Liver (tissue), 9 donors: Measurements from ENCODE around the gene TRMT1. TPM values are rescaled to one million over a fixed set of nuclear protein-coding genes. Genes with fewer than 3 reads are reported as not detected.

Experiments
- DNase-seq: peaks from one replicate; pipeline ENCODE4 v3.0.0-alpha.2; 2017; ENCODE audit warnings: low spot score
- H3K27ac ChIP-seq, 2 donors: one replicate each; pipeline ENCODE4 v1.7.0; 2013; ENCODE audit warnings: inconsistent platforms in 2 of 2, low read length in 2 of 2, control low read depth in 1 of 2, low read depth in 1 of 2, mild to moderate bottlenecking in 1 of 2
- H3K27me3 ChIP-seq, 4 donors: one replicate each; pipeline versions ENCODE4 v1.6.1 to v1.7.0; 2013; ENCODE audit warnings: low read length in 3 of 4, inconsistent platforms in 1 of 4, mild to moderate bottlenecking in 1 of 4, moderate library complexity in 1 of 4; ENCODE audit not compliant: control insufficient read depth in 4 of 4, insufficient read depth in 4 of 4
- H3K36me3 ChIP-seq, 4 donors: one replicate each; pipeline versions ENCODE4 v1.6.1 to v1.7.0; 2013; ENCODE audit warnings: low read length in 3 of 4, mild to moderate bottlenecking in 3 of 4, low read depth in 1 of 4, moderate library complexity in 1 of 4; ENCODE audit not compliant: control insufficient read depth in 4 of 4, insufficient read depth in 3 of 4
- H3K4me1 ChIP-seq, 4 donors: one replicate each; pipeline versions ENCODE4 v1.6.1 to v1.7.0; 2013; ENCODE audit warnings: low read length in 3 of 4, mild to moderate bottlenecking in 3 of 4, moderate library complexity in 1 of 4; ENCODE audit not compliant: control insufficient read depth in 4 of 4, insufficient read depth in 4 of 4
- H3K4me3 ChIP-seq, 3 donors: one replicate each; pipeline versions ENCODE4 v1.6.1 to v1.7.0; 2013; ENCODE audit warnings: low read length in 3 of 3, control low read depth in 1 of 3, low read depth in 1 of 3, mild to moderate bottlenecking in 1 of 3
- H3K9ac ChIP-seq, 2 donors: one replicate each; pipeline ENCODE4 v1.7.0; 2013; ENCODE audit warnings: low read length in 2 of 2, mild to moderate bottlenecking in 2 of 2, moderate library complexity in 2 of 2, control low read depth in 1 of 2, low read depth in 1 of 2
- H3K9me3 ChIP-seq, 4 donors: one replicate each; pipeline versions ENCODE4 v1.6.1 to v1.7.0; 2013; ENCODE audit warnings: low read length in 3 of 4; ENCODE audit not compliant: control insufficient read depth in 4 of 4
- EGR1 ChIP-seq, 2 donors: IDR thresholded peaks; 2 replicates each; pipeline ENCODE4 v1.6.1; 2016 to 2018; ENCODE audit warnings: antibody characterized with exemption in 2 of 2, low read depth in 2 of 2
- FOXA2 ChIP-seq: IDR thresholded peaks from 2 replicates; pipeline ENCODE4 v1.6.1; 2016; ENCODE audit warnings: antibody characterized with exemption
- GABPA ChIP-seq, 2 donors: IDR thresholded peaks in 1 of 2; conservative IDR thresholded peaks in 1 of 2; 2 replicates each; pipeline ENCODE4 v1.6.1; 2016; ENCODE audit warnings: antibody characterized with exemption in 2 of 2, mild to moderate bottlenecking in 1 of 2, moderate library complexity in 1 of 2
- HNF4A ChIP-seq, 2 donors: conservative IDR thresholded peaks; 2 replicates each; pipeline ENCODE4 v1.6.1; 2016; ENCODE audit warnings: antibody characterized with exemption in 2 of 2, mild to moderate bottlenecking in 2 of 2
- HNF4G ChIP-seq: IDR thresholded peaks from 2 replicates; pipeline ENCODE4 v1.6.1; 2016; ENCODE audit warnings: antibody characterized with exemption
- MAX ChIP-seq: IDR thresholded peaks from 2 replicates; pipeline ENCODE4 v1.6.1; 2016; ENCODE audit warnings: antibody characterized with exemption
- NR2F2 ChIP-seq: IDR thresholded peaks from 2 replicates; pipeline ENCODE4 v1.6.1; 2016; ENCODE audit warnings: antibody characterized with exemption
- REST ChIP-seq: IDR thresholded peaks from 2 replicates; pipeline ENCODE4 v1.6.1; 2016; ENCODE audit warnings: antibody characterized with exemption, mild to moderate bottlenecking
- RXRA ChIP-seq, 2 donors: IDR thresholded peaks; 2 replicates each; pipeline ENCODE4 v1.6.1; 2017 to 2018; ENCODE audit warnings: antibody characterized with exemption in 2 of 2, mild to moderate bottlenecking in 1 of 2
- TAF1 ChIP-seq: conservative IDR thresholded peaks from 2 replicates; pipeline ENCODE4 v1.6.1; 2016; ENCODE audit warnings: antibody characterized with exemption, mild to moderate bottlenecking
- YY1 ChIP-seq: IDR thresholded peaks from 2 replicates; pipeline ENCODE4 v1.6.1; 2016; ENCODE audit warnings: antibody characterized with exemption, mild to moderate bottlenecking
- WGBS: extraction: QIAGEN DNeasy Blood & Tissue Kit; methylation state at CpG from one replicate; pipeline ENCODE4 v1.1.7; 2013; 5-methylcytosine and 5-hydroxymethylcytosine counted together
- polyA plus RNA-seq, 2 donors: library from polyadenylated mRNA; stranded (reverse) in 1 of 2; unstranded in 1 of 2; fragments of 200-250 nt in 1 of 2; fragments of >200 nt in 1 of 2; fragmentation: Nextera tagmentation in 1 of 2; extraction: Ambion mirVana in 1 of 2; gene quantifications; one replicate each; pipeline versions ENCODE4 v1.2.1 to v1.2.3, GENCODE V29; 2013 to 2015
- total RNA-seq, 2 donors: library from RNA; depleted of rRNA; stranded (reverse); fragments of >200 nt; gene quantifications; one replicate each; pipeline ENCODE4 v1.2.3, GENCODE V29; 2014
- TF ChIP-seq, protein P1 (sequence below): IDR thresholded peaks from 2 replicates; pipeline ENCODE4 v1.6.1; 2016; ENCODE audit warnings: antibody characterized with exemption
- TF ChIP-seq, protein P2 (sequence below): IDR thresholded peaks from 2 replicates; pipeline ENCODE4 v1.6.1; 2016; ENCODE audit warnings: antibody characterized with exemption
- TF ChIP-seq, protein P3 (sequence below): fragments of 150-350 bp; IDR thresholded peaks from 2 replicates; pipeline ENCODE4 v1.5.1; 2017; ENCODE audit warnings: improper control_type of control experiment, low read depth, low read length; ENCODE audit not compliant: missing input control
- donor health status: healthy.
- donor health status: healthy.
- donor health status: healthy.
- donor health status: healthy.
- donor health status: healthy.

The TRMT1 gene
- total and polyA plus RNA-seq, 4 donors = 8.3 to 15.6 (median 11.7) TPM

DNA sequence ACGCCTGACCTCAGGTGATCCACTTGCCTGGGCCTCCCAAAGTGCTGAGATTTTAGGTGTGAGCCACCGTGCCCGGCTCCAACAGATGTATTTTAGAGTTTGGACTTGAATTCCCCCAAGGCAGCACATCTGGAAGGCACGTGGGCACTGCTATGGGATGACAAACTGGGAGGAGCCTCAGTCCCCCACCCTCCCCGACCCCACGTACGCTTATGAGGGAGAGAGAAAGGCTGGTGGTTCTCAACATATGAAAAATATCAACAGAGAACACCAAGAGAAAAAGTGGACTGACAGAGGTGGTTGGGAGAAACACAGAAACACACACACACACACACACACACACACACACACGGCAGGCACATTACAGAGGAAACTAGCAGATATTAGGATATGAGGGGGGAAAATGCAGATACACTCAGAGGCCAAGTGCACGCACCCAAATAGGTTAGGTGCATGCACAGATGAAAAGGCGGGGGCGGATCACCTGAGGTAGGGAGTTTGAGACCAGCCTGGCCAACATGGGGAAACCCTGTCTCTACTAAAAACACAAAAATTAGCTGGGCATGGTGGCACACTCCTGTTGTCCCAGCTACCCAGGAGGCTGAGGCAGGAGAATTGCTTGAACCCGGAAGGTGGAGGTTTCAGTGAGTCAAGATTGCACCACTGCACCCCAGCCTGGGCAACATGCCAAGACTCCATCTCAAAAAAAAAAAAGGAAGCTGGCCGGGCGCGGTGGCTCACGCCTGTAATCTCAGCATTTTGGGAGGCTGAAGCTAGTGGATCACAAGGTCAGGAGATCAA, 30.4 kb upstream of the TRMT1 start:
- Histone ChIP-seq H3K9me3 (no peaks in the 10 kb centered on the region), H3K36me3 (peaks cover 0 to 11% (median 3%) of the 10 kb centered on the region in 4 donors), H3K27ac (no peak overlapping the region), H3K9ac (no peak overlapping the region), H3K4me1 (peaks cover 0 to 14% (median 11%) of the 10 kb centered on the region in 4 donors), H3K4me3 (no peak overlapping the region), H3K27me3 (no peaks in the 10 kb centered on the region)
- no peak for DNase-seq
- 72% methylated on average over 16 of the region's 16 CpGs for WGBS
- no peak for TF ChIP-seq MAX
- TF ChIP-seq, protein P1, sequence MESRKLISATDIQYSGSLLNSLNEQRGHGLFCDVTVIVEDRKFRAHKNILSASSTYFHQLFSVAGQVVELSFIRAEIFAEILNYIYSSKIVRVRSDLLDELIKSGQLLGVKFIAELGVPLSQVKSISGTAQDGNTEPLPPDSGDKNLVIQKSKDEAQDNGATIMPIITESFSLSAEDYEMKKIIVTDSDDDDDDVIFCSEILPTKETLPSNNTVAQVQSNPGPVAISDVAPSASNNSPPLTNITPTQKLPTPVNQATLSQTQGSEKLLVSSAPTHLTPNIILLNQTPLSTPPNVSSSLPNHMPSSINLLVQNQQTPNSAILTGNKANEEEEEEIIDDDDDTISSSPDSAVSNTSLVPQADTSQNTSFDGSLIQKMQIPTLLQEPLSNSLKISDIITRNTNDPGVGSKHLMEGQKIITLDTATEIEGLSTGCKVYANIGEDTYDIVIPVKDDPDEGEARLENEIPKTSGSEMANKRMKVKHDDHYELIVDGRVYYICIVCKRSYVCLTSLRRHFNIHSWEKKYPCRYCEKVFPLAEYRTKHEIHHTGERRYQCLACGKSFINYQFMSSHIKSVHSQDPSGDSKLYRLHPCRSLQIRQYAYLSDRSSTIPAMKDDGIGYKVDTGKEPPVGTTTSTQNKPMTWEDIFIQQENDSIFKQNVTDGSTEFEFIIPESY = no peak
- TF ChIP-seq FOXA2 = no peak
- no peak for TF ChIP-seq RXRA (IDR thresholded peaks at IDR 0.05)
- TF ChIP-seq YY1 = no peak
- no peak for TF ChIP-seq HNF4A (conservative IDR thresholded peaks at IDR 0.05)
- no peak for TF ChIP-seq TAF1
- TF ChIP-seq NR2F2 = no peak
- TF ChIP-seq, protein P2, sequence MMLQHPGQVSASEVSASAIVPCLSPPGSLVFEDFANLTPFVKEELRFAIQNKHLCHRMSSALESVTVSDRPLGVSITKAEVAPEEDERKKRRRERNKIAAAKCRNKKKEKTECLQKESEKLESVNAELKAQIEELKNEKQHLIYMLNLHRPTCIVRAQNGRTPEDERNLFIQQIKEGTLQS = no peak
- TF ChIP-seq REST = no peak
- TF ChIP-seq EGR1 (IDR thresholded peaks at IDR 0.05; ENCODE audit: low read depth in 2 of 2) = no peak
- no peak for TF ChIP-seq HNF4G
- TF ChIP-seq, protein P3, sequence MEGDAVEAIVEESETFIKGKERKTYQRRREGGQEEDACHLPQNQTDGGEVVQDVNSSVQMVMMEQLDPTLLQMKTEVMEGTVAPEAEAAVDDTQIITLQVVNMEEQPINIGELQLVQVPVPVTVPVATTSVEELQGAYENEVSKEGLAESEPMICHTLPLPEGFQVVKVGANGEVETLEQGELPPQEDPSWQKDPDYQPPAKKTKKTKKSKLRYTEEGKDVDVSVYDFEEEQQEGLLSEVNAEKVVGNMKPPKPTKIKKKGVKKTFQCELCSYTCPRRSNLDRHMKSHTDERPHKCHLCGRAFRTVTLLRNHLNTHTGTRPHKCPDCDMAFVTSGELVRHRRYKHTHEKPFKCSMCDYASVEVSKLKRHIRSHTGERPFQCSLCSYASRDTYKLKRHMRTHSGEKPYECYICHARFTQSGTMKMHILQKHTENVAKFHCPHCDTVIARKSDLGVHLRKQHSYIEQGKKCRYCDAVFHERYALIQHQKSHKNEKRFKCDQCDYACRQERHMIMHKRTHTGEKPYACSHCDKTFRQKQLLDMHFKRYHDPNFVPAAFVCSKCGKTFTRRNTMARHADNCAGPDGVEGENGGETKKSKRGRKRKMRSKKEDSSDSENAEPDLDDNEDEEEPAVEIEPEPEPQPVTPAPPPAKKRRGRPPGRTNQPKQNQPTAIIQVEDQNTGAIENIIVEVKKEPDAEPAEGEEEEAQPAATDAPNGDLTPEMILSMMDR = no peak
- no peak for TF ChIP-seq GABPA (IDR thresholded peaks at IDR 0.05 in 1 of 2, conservative IDR thresholded peaks at IDR 0.05 in 1 of 2)
